Neural progenitor cell (in vitro differentiated cells): ENCODE data around the gene TMEM51.

Experiments used
- CTCF ChIP-seq: fragments of 200-600 bp; sonication (generic); IDR thresholded peaks from 2 replicates; pipeline ENCODE4 v1.5.1; 2017; ENCODE audit warnings: antibody characterized with exemption, mild to moderate bottlenecking
- EZH2 ChIP-seq: fragments of 200-600 bp; sonication (generic); IDR thresholded peaks from 2 replicates; pipeline ENCODE4 v1.6.1; 2017; ENCODE audit warnings: antibody characterized with exemption, mild to moderate bottlenecking, moderate library complexity

- TF ChIP-seq CTCF (no peak), EZH2 (no peak)
Observed at GRCh38 chr1:15196807-15197530, 43.4 kb downstream of the TMEM51 start.
